Measurements from ENCODE around the gene PUSL1.

- TF ChIP-seq CTCF (IDR thresholded peaks at IDR 0.05; ENCODE audit: extremely low read depth in 1 of 2, insufficient read depth in 1 of 2, low read depth in 1 of 2, low read length in 2 of 2), result no peak
- no peak for TF ChIP-seq EZH2 (IDR thresholded peaks at IDR 0.05; ENCODE audit: borderline replicate concordance, low read depth, low read length, severe bottlenecking)
- no peak for TF ChIP-seq POLR2A (IDR thresholded peaks at IDR 0.05; ENCODE audit: low read depth, low read length)
- TF ChIP-seq POLR2AphosphoS5 (IDR thresholded peaks at IDR 0.05; ENCODE audit: insufficient read depth, low read depth, low read length), result no peak
- no peak for TF ChIP-seq MYC (IDR thresholded peaks at IDR 0.05; ENCODE audit: low read depth, low read length)
- TF ChIP-seq JUN (IDR thresholded peaks at IDR 0.05; ENCODE audit: borderline replicate concordance, insufficient read depth, insufficient read length, low read depth), result no peak
- no peak for TF ChIP-seq MAX (IDR thresholded peaks at IDR 0.05; ENCODE audit: insufficient read depth, insufficient read length)
- no peak for TF ChIP-seq FOS (IDR thresholded peaks at IDR 0.05; ENCODE audit: borderline replicate concordance, insufficient read depth, low read length)
These were observed 25.4 kb upstream of the PUSL1 start for GRCh38 chr1:1282998-1283397.
